Mesendoderm (in vitro differentiated cells): ENCODE measurements around the gene RIOX2.

ENCODE experiments used
- DNase-seq: peaks from one replicate; pipeline ENCODE4 v3.0.0; 2013
- H2AK5ac ChIP-seq: 2 replicates; pipeline ENCODE4 v1.6.1; 2013; ENCODE audit warnings: low read length, inconsistent platforms
- H2BK120ac ChIP-seq: 2 replicates; pipeline ENCODE4 v1.6.1; 2013; ENCODE audit warnings: low read depth, mild to moderate bottlenecking, low read length, moderate library complexity, mixed read lengths
- H2BK15ac ChIP-seq: replicated peaks from 2 replicates; pipeline ENCODE4 v1.6.1; 2013; ENCODE audit warnings: low read depth, mild to moderate bottlenecking, moderate library complexity
- H2BK5ac ChIP-seq: 2 replicates; pipeline ENCODE4 v1.6.1; 2013; ENCODE audit warnings: low read length, inconsistent platforms
- H3K18ac ChIP-seq: 2 replicates; pipeline ENCODE4 v1.6.1; 2013; ENCODE audit warnings: mild to moderate bottlenecking, low read length, mixed read lengths
- H3K23ac ChIP-seq: one replicate; pipeline ENCODE4 v1.6.1; 2013; ENCODE audit warnings: low read length
- H3K27ac ChIP-seq: 2 replicates; pipeline ENCODE4 v1.5.1; 2013; ENCODE audit warnings: low read depth, mild to moderate bottlenecking, inconsistent platforms, low read length, moderate library complexity
- H3K27me3 ChIP-seq: 2 replicates; pipeline ENCODE4 v1.6.1; 2013; ENCODE audit warnings: low read length, control low read depth, mild to moderate bottlenecking, inconsistent platforms; ENCODE audit not compliant: insufficient read depth, poor library complexity
- H3K36me3 ChIP-seq: 2 replicates; pipeline ENCODE4 v1.6.1; 2013; ENCODE audit warnings: low read length, inconsistent platforms; ENCODE audit not compliant: control insufficient read depth, insufficient read depth
- H3K4ac ChIP-seq: one replicate; pipeline ENCODE4 v1.6.1; 2013; ENCODE audit warnings: low read depth, mild to moderate bottlenecking, low read length, moderate library complexity
- H3K4me1 ChIP-seq: 2 replicates; pipeline ENCODE4 v1.6.1; 2013; ENCODE audit warnings: low read depth, low read length, inconsistent platforms; ENCODE audit not compliant: control insufficient read depth
- H3K4me2 ChIP-seq: 2 replicates; pipeline ENCODE4 v1.6.1; 2013; ENCODE audit warnings: low read length
- H3K4me3 ChIP-seq: 2 replicates; pipeline ENCODE4 v1.5.1; 2013; ENCODE audit warnings: mild to moderate bottlenecking, low read length
- H3K56ac ChIP-seq: one replicate; pipeline ENCODE4 v1.6.1; 2013; ENCODE audit warnings: low read length
- H3K79me1 ChIP-seq: 2 replicates; pipeline ENCODE4 v1.6.1; 2013; ENCODE audit warnings: low read length, inconsistent platforms
- H3K79me2 ChIP-seq: 2 replicates; pipeline ENCODE4 v1.6.1; 2013; ENCODE audit warnings: mild to moderate bottlenecking, low read length; ENCODE audit not compliant: control insufficient read depth, insufficient read depth
- H3K9ac ChIP-seq: 2 replicates; pipeline ENCODE4 v1.6.1; 2013; ENCODE audit warnings: low read length, inconsistent platforms
- H4K5ac ChIP-seq: one replicate; pipeline ENCODE4 v1.6.1; 2013; ENCODE audit warnings: low read length
- H4K8ac ChIP-seq: one replicate; pipeline ENCODE4 v1.6.1; 2013; ENCODE audit warnings: low read depth, mild to moderate bottlenecking, control low read depth, low read length, moderate library complexity
- WGBS: extraction: QIAGEN DNeasy Blood & Tissue Kit; methylation state at CpG from one replicate; pipeline ENCODE4 v1.1.7; 2013; ENCODE audit warnings: low lambda C conversion rate, missing lambda C conversion rate; ENCODE audit not compliant: insufficient coverage; ENCODE audit errors: extremely low coverage; 5-methylcytosine and 5-hydroxymethylcytosine counted together

Gene RIOX2

GRCh38 chr3:97901313-97902248, 70.7 kb downstream of the RIOX2 start:
- no CpG with 5 or more reads among the region's 4 CpGs for WGBS
- Histone ChIP-seq H3K36me3 (no peaks in the 10 kb centered on the region), H2BK120ac (no peak overlapping the region), H2BK15ac (no peak overlapping the region), H3K27ac (no peak overlapping the region), H2AK5ac (no peak overlapping the region), H3K9ac (no peak overlapping the region), H4K8ac (no peak overlapping the region), H2BK5ac (no peak overlapping the region), H3K27me3 (no peaks in the 10 kb centered on the region), H3K79me1 (no peaks in the 10 kb centered on the region), H3K4me3 (no peak overlapping the region), H3K4ac (no peak overlapping the region), H3K79me2 (no peaks in the 10 kb centered on the region), H3K56ac (no peak overlapping the region), H3K4me1 (no peaks in the 10 kb centered on the region), H3K23ac (no peak overlapping the region), H3K18ac (no peak overlapping the region), H3K4me2 (no peak overlapping the region), H4K5ac (no peak overlapping the region)
- DNase-seq: no peak

GRCh38 chr3:97899331-97899730, 72.9 kb downstream of the RIOX2 start:
- H3K9ac ChIP-seq: no peak overlapping the region
- H3K23ac ChIP-seq: no peak overlapping the region
- no peak overlapping the region for H4K5ac ChIP-seq
- H3K27ac ChIP-seq: no peak overlapping the region
- H2BK15ac ChIP-seq: no peak overlapping the region
- H3K4me2 ChIP-seq: no peak overlapping the region
- H2BK5ac ChIP-seq: no peak overlapping the region
- H3K36me3 ChIP-seq: no peaks in the 10 kb centered on the region
- H3K79me2 ChIP-seq: no peaks in the 10 kb centered on the region
- H3K4me1 ChIP-seq: no peaks in the 10 kb centered on the region
- no peak overlapping the region for H3K56ac ChIP-seq
- no peaks in the 10 kb centered on the region for H3K27me3 ChIP-seq
- no peak for DNase-seq
- H3K79me1 ChIP-seq: no peaks in the 10 kb centered on the region
- no peak overlapping the region for H2AK5ac ChIP-seq
- no peak overlapping the region for H3K4ac ChIP-seq
- no peak overlapping the region for H3K18ac ChIP-seq
- H3K4me3 ChIP-seq: no peak overlapping the region
- no peak overlapping the region for H2BK120ac ChIP-seq
- H4K8ac ChIP-seq: no peak overlapping the region

- no peak overlapping the region for H3K56ac ChIP-seq
- H3K4me2 ChIP-seq: no peak overlapping the region
- H4K5ac ChIP-seq: no peak overlapping the region
- DNase-seq: peak; percentile 49
- H2AK5ac ChIP-seq: no peak overlapping the region
- WGBS: 100% methylated on average over 1 of the region's 3 CpGs
- H3K27me3 ChIP-seq: no peaks in the 10 kb centered on the region
- H2BK120ac ChIP-seq: no peak overlapping the region
- H3K4me3 ChIP-seq: no peak overlapping the region
- H3K9ac ChIP-seq: no peak overlapping the region
- no peak overlapping the region for H4K8ac ChIP-seq
- no peak overlapping the region for H3K4ac ChIP-seq
- no peaks in the 10 kb centered on the region for H3K79me2 ChIP-seq
- no peak overlapping the region for H3K23ac ChIP-seq
- no peak overlapping the region for H2BK15ac ChIP-seq
- H2BK5ac ChIP-seq: no peak overlapping the region
- no peaks in the 10 kb centered on the region for H3K79me1 ChIP-seq
- H3K4me1 ChIP-seq: no peaks in the 10 kb centered on the region
- no peaks in the 10 kb centered on the region for H3K36me3 ChIP-seq
- H3K18ac ChIP-seq: no peak overlapping the region
- H3K27ac ChIP-seq: no peak overlapping the region
Measured at GRCh38 chr3:97896547-97896946, 75.7 kb downstream of the RIOX2 start.

GRCh38 chr3:97896129-97896528, 76.1 kb downstream of the RIOX2 start:
- no peaks in the 10 kb centered on the region for H3K27me3 ChIP-seq
- no peak overlapping the region for H3K23ac ChIP-seq
- H3K4me2 ChIP-seq: no peak overlapping the region
- H3K27ac ChIP-seq: no peak overlapping the region
- no peak overlapping the region for H3K4me3 ChIP-seq
- H4K5ac ChIP-seq: no peak overlapping the region
- H3K79me2 ChIP-seq: no peaks in the 10 kb centered on the region
- H3K56ac ChIP-seq: no peak overlapping the region
- H3K4me1 ChIP-seq: no peaks in the 10 kb centered on the region
- H2BK15ac ChIP-seq: no peak overlapping the region
- no peaks in the 10 kb centered on the region for H3K79me1 ChIP-seq
- no peak overlapping the region for H2BK5ac ChIP-seq
- no CpG with 5 or more reads among the region's 1 CpG for WGBS
- no peak overlapping the region for H2AK5ac ChIP-seq
- H2BK120ac ChIP-seq: no peak overlapping the region
- no peak overlapping the region for H3K4ac ChIP-seq
- no peak overlapping the region for H4K8ac ChIP-seq
- DNase-seq: peak; percentile 40
- no peak overlapping the region for H3K18ac ChIP-seq
- no peaks in the 10 kb centered on the region for H3K36me3 ChIP-seq
- no peak overlapping the region for H3K9ac ChIP-seq

GRCh38 chr3:97895216-97895615, 77.0 kb downstream of the RIOX2 start:
- Histone ChIP-seq H3K79me1 (no peaks in the 10 kb centered on the region), H4K8ac (no peak overlapping the region)

GRCh38 chr3:97892852-97893251, 79.4 kb downstream of the RIOX2 start:
- Histone ChIP-seq H3K9ac (no peak overlapping the region), H3K4me2 (no peak overlapping the region), H2BK15ac (no peak overlapping the region), H3K79me1 (no peaks in the 10 kb centered on the region), H3K4ac (no peak overlapping the region), H2BK5ac (no peak overlapping the region), H2AK5ac (no peak overlapping the region), H3K27me3 (no peaks in the 10 kb centered on the region), H3K4me1 (no peaks in the 10 kb centered on the region), H3K79me2 (no peaks in the 10 kb centered on the region), H4K8ac (no peak overlapping the region), H3K23ac (no peak overlapping the region), H4K5ac (no peak overlapping the region), H3K18ac (no peak overlapping the region), H3K27ac (no peak overlapping the region), H3K4me3 (no peak overlapping the region), H3K56ac (no peak overlapping the region), H3K36me3 (no peaks in the 10 kb centered on the region), H2BK120ac (no peak overlapping the region)
- DNase-seq: no peak
- no CpG with 5 or more reads among the region's 1 CpG for whole genome bisulfite sequencing

More at GRCh38 chr3:97895216-97895615, 77.0 kb downstream of the RIOX2 start:
- Histone ChIP-seq H3K79me2 (no peaks in the 10 kb centered on the region), H3K23ac (no peak overlapping the region), H4K5ac (no peak overlapping the region), H3K9ac (no peak overlapping the region), H3K56ac (no peak overlapping the region), H3K4me2 (no peak overlapping the region), H3K36me3 (no peaks in the 10 kb centered on the region), H3K4me3 (no peak overlapping the region), H3K18ac (no peak overlapping the region), H3K27ac (no peak overlapping the region), H3K4me1 (no peaks in the 10 kb centered on the region), H2BK5ac (no peak overlapping the region), H3K4ac (no peak overlapping the region), H2AK5ac (no peak overlapping the region), H3K27me3 (no peaks in the 10 kb centered on the region), H2BK120ac (peak overlapping the region; percentile 45), H2BK15ac (no peak overlapping the region)
- WGBS: no CpG with 5 or more reads among the region's 3 CpGs
- DNase-seq: no peak
